ENCODE data around the gene RCOR1.

RCOR1 gene

GRCh38 chr14:102688290-102688689, 95.8 kb downstream of the RCOR1 start:
- ChIA-PET CTCF (no interaction called here), POLR2A (no interaction called here)
- TF ChIP-seq ARNT (IDR thresholded peaks at IDR 0.05) = no peak
- no peak for TF ChIP-seq SUZ12 (IDR thresholded peaks at IDR 0.05)
- DNase-seq (ENCODE audit: extremely low spot score) = no peak

GRCh38 chr14:102690509-102691286, 98.2 kb downstream of the RCOR1 start:
- TF ChIP-seq L3MBTL2 (conservative IDR thresholded peaks at IDR 0.05) = no peak
- no peak for TF ChIP-seq TARDBP (IDR thresholded peaks at IDR 0.05)
- TF ChIP-seq ELF4 (IDR thresholded peaks at IDR 0.05) = no peak
- TF ChIP-seq LEF1 (IDR thresholded peaks at IDR 0.05; ENCODE audit: borderline replicate concordance) = no peak
- no peak for TF ChIP-seq SUZ12 (IDR thresholded peaks at IDR 0.05)
- no peak for TF ChIP-seq CTBP1 (IDR thresholded peaks at IDR 0.05; ENCODE audit: borderline replicate concordance)
- TF ChIP-seq ARNT (IDR thresholded peaks at IDR 0.05) = no peak
- TF ChIP-seq BHLHE40 (IDR thresholded peaks at IDR 0.05; ENCODE audit: borderline replicate concordance) = no peak
- no peak for TF ChIP-seq ZNF384 (IDR thresholded peaks at IDR 0.05)
- no peak for TF ChIP-seq HDGF (IDR thresholded peaks at IDR 0.05; ENCODE audit: borderline replicate concordance)
- TF ChIP-seq FOXK2 (IDR thresholded peaks at IDR 0.05) = no peak
- TF ChIP-seq FOXM1 (IDR thresholded peaks at IDR 0.05; ENCODE audit: borderline replicate concordance) = no peak
- POLR2A ChIA-PET = no interaction called here
- CTCF ChIA-PET = no interaction called here
- no peak for DNase-seq (ENCODE audit: extremely low spot score)

GRCh38 chr14:102691763-102692162, 99.3 kb downstream of the RCOR1 start:
- ChIA-PET CTCF (interaction anchor here (0.8 kb wide), 1 partner anchor 224 kb away, joined by 3 read pairs; no protein-coding TSS in a partner anchor), POLR2A (no interaction called here)
- DNase-seq (ENCODE audit: extremely low spot score) = no peak
- TF ChIP-seq ELF4 (IDR thresholded peaks at IDR 0.05) (no peak), LEF1 (IDR thresholded peaks at IDR 0.05; ENCODE audit: borderline replicate concordance) (no peak), HDGF (IDR thresholded peaks at IDR 0.05; ENCODE audit: borderline replicate concordance) (no peak), PKNOX1 (IDR thresholded peaks at IDR 0.05) (no peak), SP1 (IDR thresholded peaks at IDR 0.05) (no peak), BHLHE40 (IDR thresholded peaks at IDR 0.05; ENCODE audit: borderline replicate concordance) (no peak)

GRCh38 chr14:102692334-102692733, 99.9 kb downstream of the RCOR1 start:
- ChIA-PET CTCF (interaction anchor here (0.8 to 1.4 kb wide), 2 partner anchors 223 to 341 kb away, joined by 3 to 4 read pairs; no protein-coding TSS in a partner anchor), POLR2A (no interaction called here)
- no peak for TF ChIP-seq ZNF384 (IDR thresholded peaks at IDR 0.05)
- no peak for TF ChIP-seq TARDBP (IDR thresholded peaks at IDR 0.05)
- TF ChIP-seq LEF1 (IDR thresholded peaks at IDR 0.05; ENCODE audit: borderline replicate concordance) = no peak
- TF ChIP-seq FOXA1 (IDR thresholded peaks at IDR 0.05) = no peak
- no peak for TF ChIP-seq FOXM1 (IDR thresholded peaks at IDR 0.05; ENCODE audit: borderline replicate concordance)
- TF ChIP-seq HDGF (IDR thresholded peaks at IDR 0.05; ENCODE audit: borderline replicate concordance) = no peak
- no peak for TF ChIP-seq L3MBTL2 (conservative IDR thresholded peaks at IDR 0.05)
- no peak for TF ChIP-seq ELF4 (IDR thresholded peaks at IDR 0.05)
- TF ChIP-seq SP1 (IDR thresholded peaks at IDR 0.05) = no peak
- TF ChIP-seq PKNOX1 (IDR thresholded peaks at IDR 0.05) = no peak
- no peak for TF ChIP-seq BHLHE40 (IDR thresholded peaks at IDR 0.05; ENCODE audit: borderline replicate concordance)
- TF ChIP-seq SUZ12 (IDR thresholded peaks at IDR 0.05) = no peak
- TF ChIP-seq CTBP1 (IDR thresholded peaks at IDR 0.05; ENCODE audit: borderline replicate concordance) = no peak
- TF ChIP-seq NFRKB (IDR thresholded peaks at IDR 0.05) = no peak
- TF ChIP-seq ARNT (IDR thresholded peaks at IDR 0.05) = no peak
- TF ChIP-seq FOXK2 (IDR thresholded peaks at IDR 0.05) = no peak
- DNase-seq (ENCODE audit: extremely low spot score) = no peak

- ChIA-PET POLR2A (no interaction called here), CTCF (interaction anchor here (0.7 to 2.1 kb wide), 8 partner anchors 12 to 341 kb away, joined by 3 to 9 read pairs (median 4); no protein-coding TSS in a partner anchor)
- TF ChIP-seq HDGF (IDR thresholded peaks at IDR 0.05; ENCODE audit: borderline replicate concordance) (no peak), SP1 (IDR thresholded peaks at IDR 0.05) (no peak), ZNF384 (IDR thresholded peaks at IDR 0.05) (no peak), FOXM1 (IDR thresholded peaks at IDR 0.05; ENCODE audit: borderline replicate concordance) (no peak), SUZ12 (IDR thresholded peaks at IDR 0.05) (no peak), ELF4 (IDR thresholded peaks at IDR 0.05) (no peak), CTBP1 (IDR thresholded peaks at IDR 0.05; ENCODE audit: borderline replicate concordance) (no peak), ARNT (IDR thresholded peaks at IDR 0.05) (no peak)
- DNase-seq (ENCODE audit: extremely low spot score) = peak; percentile 33
Observed at GRCh38 chr14:102693006-102693755, 100.7 kb downstream of the RCOR1 start.

- POLR2A ChIA-PET = interaction anchor here (0.9 to 1.2 kb wide), 3 partner anchors 9 to 184 kb away, joined by 3 read pairs; no protein-coding TSS in a partner anchor
- peak; percentile 67 for DNase-seq (ENCODE audit: extremely low spot score)
- CTCF ChIA-PET = interaction anchor here (0.5 to 2.1 kb wide), 16 partner anchors 9 to 839 kb away, joined by 3 to 12 read pairs (median 4); no protein-coding TSS in a partner anchor
- TF ChIP-seq ZNF384 (IDR thresholded peaks at IDR 0.05) = no peak
- TF ChIP-seq ELF4 (IDR thresholded peaks at IDR 0.05) = no peak
- TF ChIP-seq SUZ12 (IDR thresholded peaks at IDR 0.05) = no peak
- TF ChIP-seq FOXK2 (IDR thresholded peaks at IDR 0.05) = no peak
- no peak for TF ChIP-seq HDGF (IDR thresholded peaks at IDR 0.05; ENCODE audit: borderline replicate concordance)
- no peak for TF ChIP-seq PKNOX1 (IDR thresholded peaks at IDR 0.05)
- TF ChIP-seq FOXA1 (IDR thresholded peaks at IDR 0.05) = no peak
- TF ChIP-seq FOXM1 (IDR thresholded peaks at IDR 0.05; ENCODE audit: borderline replicate concordance) = no peak
- TF ChIP-seq LEF1 (IDR thresholded peaks at IDR 0.05; ENCODE audit: borderline replicate concordance) = no peak
Observed at GRCh38 chr14:102694530-102695166, 102.2 kb downstream of the RCOR1 start.
